Adrenal gland (tissue), 19 donors: ENCODE data around the gene RIPOR1. TPM values are rescaled to one million over a fixed set of nuclear protein-coding genes. Genes with fewer than 3 reads are reported as not detected.
A peak's percentile ranks its signal among the peaks of the same experiment; 100 is the strongest.

Source experiments
- DNase-seq, 7 donors: peaks; one replicate each; pipeline ENCODE4 v3.0.0-alpha.2; 2019 to 2020
- H3K27ac ChIP-seq, 5 donors: fragments of 200-600 bp; sonication (generic) in 4 of 5; 1 replicate in 3 of 5; 2 replicates in 2 of 5; pipeline versions ENCODE4 v1.5.1 to v1.8.0; 2016 to 2020; ENCODE audit warnings: mild to moderate bottlenecking in 1 of 5
- H3K27me3 ChIP-seq: fragments of 200-600 bp; 2 replicates; pipeline ENCODE4 v1.8.0; 2021
- H3K36me3 ChIP-seq, 2 donors: fragments of 200-600 bp; replicated peaks in 1 of 2; 1 replicate in 1 of 2; 2 replicates in 1 of 2; pipeline versions ENCODE4 v1.5.1 to v1.8.0; 2018 to 2022
- H3K4me1 ChIP-seq, 2 donors: fragments of 200-600 bp; replicated peaks in 1 of 2; 1 replicate in 1 of 2; 2 replicates in 1 of 2; pipeline versions ENCODE4 v1.5.1 to v1.8.0; 2018 to 2021
- H3K4me3 ChIP-seq, 4 donors: fragments of 200-600 bp; sonication (generic) in 3 of 4; one replicate each; pipeline ENCODE4 v1.5.1; 2016 to 2018
- H3K9me3 ChIP-seq, 3 donors: fragments of 200-600 bp; sonication (generic) in 1 of 3; replicated peaks in 1 of 3; 1 replicate in 2 of 3; 2 replicates in 1 of 3; pipeline versions ENCODE4 v1.5.1 to v1.8.0; 2016 to 2021
- CTCF ChIP-seq, 6 experiments: fragments of 450-650 bp in 4 of 6; fragments of 200-600 bp in 2 of 6; sonication (generic) in 1 of 6; IDR thresholded peaks; 1 replicate in 5 of 6; 2 replicates in 1 of 6; pipeline versions ENCODE4 v1.5.1 to v1.8.0; 2016 to 2021; ENCODE audit warnings: antibody characterized with exemption in 6 of 6, mild to moderate bottlenecking in 2 of 6, moderate library complexity in 1 of 6
- POLR2A ChIP-seq, 2 donors: fragments of 450-650 bp; IDR thresholded peaks; one replicate each; pipeline ENCODE4 v1.6.1; 2017; ENCODE audit warnings: antibody characterized with exemption in 2 of 2, mild to moderate bottlenecking in 2 of 2, moderate library complexity in 1 of 2
- WGBS, 4 donors: extraction: QIAGEN DNeasy Blood & Tissue Kit in 2 of 4; methylation state at CpG; one replicate each; pipeline versions ENCODE4 v1.1.5 to v1.1.7; 2013 to 2017; 5-methylcytosine and 5-hydroxymethylcytosine counted together
- intact Hi-C, 2 donors: fragments of 100-400 bp; cut with DNase I; formaldehyde crosslinking; loops; one replicate each; pipeline versions ENCODE4 v1.14.1 to v1.15.0; 2022 to 2023
- long read RNA-seq, 10 donors: library from polyadenylated mRNA in 3 of 10; unstranded in 2 of 10; stranded (forward) in 1 of 10; transcript quantifications; one replicate each; pipeline ENCODE4 v2.0.0 and lab custom pipeline, GENCODE V29; 2021 to 2026
- polyA plus RNA-seq, 3 donors: library from polyadenylated mRNA; stranded (reverse); fragments of 200-250 nt in 2 of 3; fragments of 350-450 nt in 1 of 3; fragmentation: Illumina TruSeq in 1 of 3; extraction: RNeasy Lipid Tissue Mini Kit (QIAGEN cat#74804) in 1 of 3; gene quantifications; one replicate each; pipeline ENCODE4 v1.2.3, GENCODE V29; 2013 to 2014
- total RNA-seq, 9 donors: library from RNA; depleted of rRNA in 4 of 9; stranded (reverse); fragments of >200 nt in 4 of 9; fragments of 120-200 nt in 1 of 9; fragmentation: NEBNext Ultra II Directional in 1 of 9; extraction: Animal tissue kit (Norgen Biotek cat#: 25700) in 1 of 9; gene quantifications; one replicate each; pipeline versions ENCODE4 v1.1.0 to v1.2.4, GENCODE V29; 2013 to 2023
- donor health status: healthy with polysubstance abuse.
- donor health status: Bipolar disorder and iron deficiency.
- donor health status: DM: yes; HTN: yes; CAD: no.
- donor health status: DM: no; HTN: no; CAD: no.
- donor health status: DM: no; HTN: no; CAD: no.
- donor health status: DM: yes; HTN: yes; CAD: no.

The RIPOR1 gene, protein sequence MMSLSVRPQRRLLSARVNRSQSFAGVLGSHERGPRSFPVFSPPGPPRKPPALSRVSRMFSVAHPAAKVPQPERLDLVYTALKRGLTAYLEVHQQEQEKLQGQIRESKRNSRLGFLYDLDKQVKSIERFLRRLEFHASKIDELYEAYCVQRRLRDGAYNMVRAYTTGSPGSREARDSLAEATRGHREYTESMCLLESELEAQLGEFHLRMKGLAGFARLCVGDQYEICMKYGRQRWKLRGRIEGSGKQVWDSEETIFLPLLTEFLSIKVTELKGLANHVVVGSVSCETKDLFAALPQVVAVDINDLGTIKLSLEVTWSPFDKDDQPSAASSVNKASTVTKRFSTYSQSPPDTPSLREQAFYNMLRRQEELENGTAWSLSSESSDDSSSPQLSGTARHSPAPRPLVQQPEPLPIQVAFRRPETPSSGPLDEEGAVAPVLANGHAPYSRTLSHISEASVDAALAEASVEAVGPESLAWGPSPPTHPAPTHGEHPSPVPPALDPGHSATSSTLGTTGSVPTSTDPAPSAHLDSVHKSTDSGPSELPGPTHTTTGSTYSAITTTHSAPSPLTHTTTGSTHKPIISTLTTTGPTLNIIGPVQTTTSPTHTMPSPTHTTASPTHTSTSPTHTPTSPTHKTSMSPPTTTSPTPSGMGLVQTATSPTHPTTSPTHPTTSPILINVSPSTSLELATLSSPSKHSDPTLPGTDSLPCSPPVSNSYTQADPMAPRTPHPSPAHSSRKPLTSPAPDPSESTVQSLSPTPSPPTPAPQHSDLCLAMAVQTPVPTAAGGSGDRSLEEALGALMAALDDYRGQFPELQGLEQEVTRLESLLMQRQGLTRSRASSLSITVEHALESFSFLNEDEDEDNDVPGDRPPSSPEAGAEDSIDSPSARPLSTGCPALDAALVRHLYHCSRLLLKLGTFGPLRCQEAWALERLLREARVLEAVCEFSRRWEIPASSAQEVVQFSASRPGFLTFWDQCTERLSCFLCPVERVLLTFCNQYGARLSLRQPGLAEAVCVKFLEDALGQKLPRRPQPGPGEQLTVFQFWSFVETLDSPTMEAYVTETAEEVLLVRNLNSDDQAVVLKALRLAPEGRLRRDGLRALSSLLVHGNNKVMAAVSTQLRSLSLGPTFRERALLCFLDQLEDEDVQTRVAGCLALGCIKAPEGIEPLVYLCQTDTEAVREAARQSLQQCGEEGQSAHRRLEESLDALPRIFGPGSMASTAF
- 100 to 1,000 TPM in 1 of 9 donors, 10 to 100 TPM in 7, 1 to 10 TPM in 1; 8.1 to 168 (median 58.8) TPM for total RNA-seq
- polyA plus RNA-seq = 10 to 100 TPM; 19.6 to 83.5 (median 56.6) TPM
- long read RNA-seq, donor 1 = 0 reads
- long read RNA-seq, donor 2 = 0 reads
- long read RNA-seq, donor 3 = 0 reads
- long read RNA-seq, donor 4, partial matches to known transcripts = 6 of 7 reads
- long read RNA-seq, donor 4, other reads (novel, unspliced or antisense) = 1 of 7 reads
- long read RNA-seq, donor 5, full-length matches to known transcripts = 1 of 18 reads
- long read RNA-seq, donor 5, partial matches to known transcripts = 10 of 18 reads
- long read RNA-seq, donor 5, other reads (novel, unspliced or antisense) = 7 of 18 reads
- long read RNA-seq, donor 6, partial matches to known transcripts = 5 of 5 reads
- long read RNA-seq, donor 6, other reads (novel, unspliced or antisense) = 0 of 5 reads
- long read RNA-seq, donor 7 = 0 reads
- long read RNA-seq, donor 8, full-length matches to known transcripts = 2 of 2 reads
- long read RNA-seq, donor 8, partial matches to known transcripts = 0 of 2 reads
- long read RNA-seq, donor 8, other reads (novel, unspliced or antisense) = 0 of 2 reads
- long read RNA-seq, donor 9, partial matches to known transcripts = 5 of 5 reads
- long read RNA-seq, donor 9, other reads (novel, unspliced or antisense) = 0 of 5 reads
- long read RNA-seq, donor 10, partial matches to known transcripts = 8 of 8 reads
- long read RNA-seq, donor 10, other reads (novel, unspliced or antisense) = 0 of 8 reads

GRCh38 chr16:67528222-67528869 is at the start of gene RIPOR1:
Gene RIPOR1 (plus strand): TSS chr16:67528829. CDS start chr16:67538447, 9,618 bp downstream.
- Histone ChIP-seq H3K9me3 (no peaks in the 10 kb centered on the region), H3K27ac (peak within 1 kb of the TSS; percentile 48 to 96 (median 79)), H3K27me3 (no peaks in the 10 kb centered on the region), H3K4me3 (peak within 1 kb of the TSS; percentile 35 to 84 (median 64)), H3K4me1 (peaks cover 23 to 37% of the 10 kb centered on the region in 2 donors), H3K36me3 (no peaks in the 10 kb centered on the region)
- peak in 1 of 2 donors; percentile 15 for TF ChIP-seq POLR2A (IDR thresholded peaks at IDR 0.05)
- TF ChIP-seq CTCF (IDR thresholded peaks at IDR 0.05) = no peak
- WGBS, 4 donors = 11 to 51% (median 23%) methylated on average over 4 to 45 of the region's 45 CpGs
- DNase-seq = peak; percentile 64 to 81 (median 72)
- intact Hi-C loops = no loop called here

GRCh38 chr16:67480833-67481560 is 47.6 kb upstream of the RIPOR1 start, which contains the start of gene ATP6V0D1:
Gene ATP6V0D1 (minus strand): TSS chr16:67481157. CDS start chr16:67481086, 71 bp downstream.
- H3K27ac ChIP-seq = peak within 1 kb of the TSS; percentile 93 to 99 (median 97)
- peak; percentile 76 to 92 for TF ChIP-seq POLR2A (IDR thresholded peaks at IDR 0.05)
- TF ChIP-seq CTCF (IDR thresholded peaks at IDR 0.05) = peak; percentile 83 to 97 (median 89)
- no peaks in the 10 kb centered on the region for H3K9me3 ChIP-seq
- peaks cover 32 to 62% of the 10 kb centered on the region in 2 donors for H3K4me1 ChIP-seq
- intact Hi-C loops = loop anchor here in 1 of 2 donors (5.0 kb wide), 1 partner anchor 36 kb away; no protein-coding TSS in a partner anchor
- peak; percentile 98 to 99 (median 99) for DNase-seq
- WGBS, 4 donors = 0 to 2% (median 0%) methylated on average over 33 to 57 of the region's 57 CpGs
- peak within 1 kb of the TSS; percentile 67 to 96 (median 86) for H3K4me3 ChIP-seq
- no peaks in the 10 kb centered on the region for H3K27me3 ChIP-seq
- H3K36me3 ChIP-seq = peaks cover 0 to 8% of the 10 kb centered on the region in 2 donors
